Measurements from ENCODE around the gene LRP5.

LRP5 gene

DNA sequence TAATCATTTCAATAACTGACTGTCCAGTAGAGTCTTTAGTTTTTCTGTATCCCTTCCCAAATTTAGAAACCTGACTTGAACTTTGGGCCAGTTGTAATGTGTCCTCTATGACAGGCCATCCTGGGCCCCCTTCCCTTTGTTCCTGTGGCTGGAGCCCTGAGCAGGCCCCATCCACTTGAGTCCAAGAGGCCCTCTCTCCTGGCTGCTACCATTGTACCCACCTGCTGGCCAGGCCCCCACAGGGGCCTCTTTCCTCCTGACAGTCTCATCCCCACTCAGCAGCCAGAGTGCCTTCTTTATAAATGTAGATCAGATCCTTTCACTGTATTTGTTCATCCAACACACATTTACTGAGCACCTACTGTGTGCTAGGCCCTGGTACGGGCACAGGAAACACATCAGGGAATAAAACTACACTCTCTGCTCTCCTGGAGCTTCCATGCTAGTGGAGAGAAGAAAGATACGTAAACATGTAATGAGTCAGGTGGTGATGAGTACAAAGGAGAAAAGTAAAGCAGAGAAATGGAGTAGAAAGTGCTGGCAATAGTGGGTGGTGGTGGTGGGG is 2.7 kb upstream of the LRP5 start:
- H3K27me3 ChIP-seq = peaks cover 0 to 9% (median 0%) of the 10 kb centered on the region in 11 experiments; a peak in 4 of 22 replicates
- H4K20me1 ChIP-seq = peaks cover 0 to 11% (median 0%) of the 10 kb centered on the region in 11 experiments; a peak in 8 of 22 replicates
- TF ChIP-seq Cebpa-rat (IDR thresholded peaks at IDR 0.05) = no peak
- H3K4me3 ChIP-seq = no peak overlapping the region
- H3K9me3 ChIP-seq (replicated peaks in 1 of 11) = peaks cover 0 to 5% (median 2%) of the 10 kb centered on the region in 11 experiments; a peak in 16 of 22 replicates
- H3K4me1 ChIP-seq = peaks cover 29 to 86% (median 79%) of the 10 kb centered on the region in 10 experiments
- H3K36me3 ChIP-seq = no peaks in the 10 kb centered on the region
- H3K4me2 ChIP-seq = peak overlapping the region in 8 of 11 experiments; percentile 12 to 99 (median 88); a peak in 14 of 22 replicates
- H3K27ac ChIP-seq = peak overlapping the region in 7 of 11 experiments; percentile 5 to 93 (median 83); a peak in 12 of 22 replicates
- H3K9ac ChIP-seq = peak overlapping the region in 4 of 11 experiments; percentile 11 to 81 (median 60); a peak in 7 of 22 replicates

DNA sequence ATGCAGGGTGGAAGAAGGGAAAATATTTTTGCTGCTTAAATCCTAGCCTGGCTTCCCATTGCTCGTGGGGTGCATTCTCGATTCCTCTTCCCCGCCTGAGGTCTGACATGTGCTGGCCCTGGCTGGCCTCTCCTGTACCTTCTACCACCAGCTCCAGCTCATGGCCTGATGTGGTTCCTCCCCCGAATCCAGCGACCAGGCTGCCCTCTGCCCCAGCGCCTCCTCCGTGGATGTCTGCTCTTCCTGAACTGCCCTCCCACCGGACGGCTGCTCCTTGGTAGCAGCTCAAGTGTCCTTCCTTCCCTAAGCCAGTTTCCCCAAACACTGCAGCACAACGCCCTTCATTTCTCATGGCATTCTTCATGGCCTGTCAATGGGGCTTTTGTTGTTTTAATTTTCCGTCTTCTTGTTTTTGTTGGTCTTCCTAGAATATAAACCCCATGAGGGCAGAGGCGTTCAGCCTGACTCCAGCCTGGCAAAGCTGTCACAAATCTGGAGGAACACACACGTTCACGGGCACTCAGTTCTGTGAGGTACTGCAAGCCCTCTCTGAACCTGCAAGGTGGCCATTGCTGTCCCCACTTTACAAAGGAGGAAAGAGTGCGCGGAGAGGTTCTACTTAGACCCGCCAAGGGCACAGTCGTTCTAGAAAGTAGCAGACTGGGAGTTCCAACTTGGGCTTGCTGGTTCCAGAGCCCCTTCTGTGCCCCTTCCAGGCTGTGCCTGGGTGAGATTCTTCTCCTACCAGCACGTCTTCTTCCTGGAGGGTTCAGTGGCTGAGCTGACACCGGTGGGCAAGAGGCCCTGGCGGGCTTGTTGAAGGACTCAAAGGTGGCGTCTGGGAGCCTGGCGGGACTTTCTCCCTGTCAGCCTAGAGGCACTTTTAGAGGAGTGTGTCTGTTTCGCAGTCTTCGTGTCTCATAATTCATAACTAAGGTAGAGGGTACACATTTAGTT is 953 bp upstream of the LRP5 start:
- Histone ChIP-seq H3K27me3 (peaks cover 0 to 9% (median 0%) of the 10 kb centered on the region in 11 experiments; a peak in 4 of 22 replicates), H4K20me1 (peaks cover 0 to 29% (median 16%) of the 10 kb centered on the region in 11 experiments; a peak in 14 of 22 replicates), H3K27ac (peak overlapping the region in 9 of 11 experiments; percentile 80 to 94 (median 93); a peak in 15 of 22 replicates), H3K4me2 (peak overlapping the region; percentile 91 to 99 (median 99)), H3K9me3 (replicated peaks in 1 of 11) (no peaks in the 10 kb centered on the region), H3K9ac (peak overlapping the region; percentile 84 to 98 (median 94); a peak in 14 of 22 replicates), H3K4me3 (peak overlapping the region; percentile 79 to 97 (median 92); a peak in 18 of 20 replicates), H3K36me3 (peaks cover 0 to under 1% (median 0%) of the 10 kb centered on the region in 11 experiments; a peak in 3 of 22 replicates), H3K4me1 (peaks cover 41 to 88% (median 83%) of the 10 kb centered on the region in 10 experiments)
- TF ChIP-seq Cebpa-rat (IDR thresholded peaks at IDR 0.05) = no peak

DNA sequence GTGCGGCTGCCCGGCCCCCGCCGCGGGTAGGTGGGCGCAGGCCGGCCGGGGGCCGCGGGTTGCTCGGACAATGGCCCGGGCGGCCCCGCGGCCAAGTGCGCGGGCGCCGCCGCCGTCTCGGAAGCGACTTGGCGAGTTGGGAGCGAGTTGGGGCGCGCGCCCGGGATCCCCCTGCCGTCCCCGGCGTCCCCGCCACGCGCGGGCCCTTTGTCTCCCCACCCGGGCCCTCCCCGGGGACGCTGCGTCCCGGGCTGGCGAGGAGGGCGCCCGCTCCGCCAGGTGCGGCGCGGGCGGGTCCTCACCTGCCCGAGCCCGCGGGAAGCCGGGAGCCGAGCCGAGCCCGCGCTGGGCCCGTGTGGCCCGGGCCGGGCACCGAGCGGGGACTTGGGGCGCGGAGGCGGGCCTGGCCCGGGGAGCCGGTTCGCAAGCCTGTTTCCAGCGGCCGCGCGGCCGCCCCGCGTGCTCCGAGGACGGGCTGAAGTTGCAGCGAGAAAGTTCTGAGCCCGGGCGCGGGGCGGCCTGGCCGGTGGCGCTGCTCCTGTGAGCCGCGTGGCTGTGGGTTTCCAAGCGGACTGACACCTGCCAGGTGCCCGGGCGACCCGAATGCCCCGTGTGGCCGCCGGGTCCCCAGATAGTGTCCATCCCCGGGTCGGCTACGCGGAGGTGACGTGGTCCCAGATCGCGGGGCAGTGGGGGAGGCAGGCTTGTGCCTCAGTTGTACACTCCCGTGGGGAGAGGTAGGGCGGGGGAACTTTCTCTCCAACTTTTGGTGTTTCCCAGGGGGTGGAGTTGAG is 586 bp downstream of the LRP5 start:
- H4K20me1 ChIP-seq = peaks cover 0 to 44% (median 32%) of the 10 kb centered on the region in 11 experiments; a peak in 16 of 22 replicates
- peaks cover 0 to 9% (median 0%) of the 10 kb centered on the region in 11 experiments; a peak in 4 of 22 replicates for H3K27me3 ChIP-seq
- no peak for TF ChIP-seq Cebpa-rat (IDR thresholded peaks at IDR 0.05)
- H3K4me3 ChIP-seq = peak overlapping the region; percentile 79 to 97 (median 92)
- peak overlapping the region; percentile 62 to 94 (median 92); a peak in 21 of 22 replicates for H3K27ac ChIP-seq
- no peaks in the 10 kb centered on the region for H3K9me3 ChIP-seq (replicated peaks in 1 of 11)
- H3K9ac ChIP-seq = peak overlapping the region; percentile 84 to 98 (median 94)
- peaks cover 0 to 14% (median 0%) of the 10 kb centered on the region in 11 experiments; a peak in 6 of 22 replicates for H3K36me3 ChIP-seq
- peaks cover 39 to 86% (median 81%) of the 10 kb centered on the region in 10 experiments for H3K4me1 ChIP-seq
- peak overlapping the region; percentile 91 to 99 (median 99) for H3K4me2 ChIP-seq

DNA sequence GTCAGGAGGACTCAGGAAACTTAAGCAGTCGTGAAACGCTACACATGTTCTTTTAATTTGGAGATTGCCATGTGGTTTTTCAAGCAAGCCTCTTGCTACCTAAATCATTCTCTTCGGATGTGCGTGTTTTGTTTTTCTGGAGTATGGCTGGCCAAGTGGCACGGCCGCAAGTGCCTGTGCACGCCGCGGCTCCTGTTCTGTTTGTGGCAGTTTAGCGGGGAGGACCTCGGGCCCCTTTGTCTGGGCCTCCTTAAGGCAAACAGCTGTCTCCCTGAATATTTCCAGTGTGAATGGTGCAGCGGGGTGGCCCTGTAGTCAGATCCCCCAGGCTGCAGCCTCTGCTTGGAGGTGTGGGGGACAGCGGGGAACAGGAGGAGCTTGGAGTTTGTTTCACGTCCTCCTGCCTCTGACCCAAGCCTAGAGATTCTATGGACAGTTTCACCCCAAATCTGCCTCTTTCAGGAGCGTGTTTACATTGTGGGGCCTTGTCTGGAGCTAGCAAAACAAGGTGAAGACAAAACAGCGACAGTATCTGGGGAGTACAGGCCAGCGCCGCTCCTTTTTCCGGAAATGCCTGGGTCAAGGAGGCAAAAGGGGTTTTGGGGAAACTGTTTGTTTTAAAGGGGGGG is 1.3 kb downstream of the LRP5 start:
- Histone ChIP-seq H3K36me3 (peaks cover 0 to 19% (median 0%) of the 10 kb centered on the region in 11 experiments; a peak in 7 of 22 replicates), H3K27me3 (peaks cover 0 to 9% (median 0%) of the 10 kb centered on the region in 11 experiments; a peak in 4 of 22 replicates), H3K27ac (peak overlapping the region; percentile 62 to 94 (median 92); a peak in 20 of 22 replicates), H3K9me3 (replicated peaks in 1 of 11) (no peaks in the 10 kb centered on the region), H4K20me1 (peaks cover 0 to 51% (median 39%) of the 10 kb centered on the region in 11 experiments; a peak in 16 of 22 replicates), H3K4me2 (peak overlapping the region; percentile 91 to 99 (median 99)), H3K9ac (peak overlapping the region; percentile 84 to 98 (median 94)), H3K4me3 (peak overlapping the region; percentile 79 to 97 (median 92)), H3K4me1 (peaks cover 32 to 82% (median 74%) of the 10 kb centered on the region in 10 experiments)
- TF ChIP-seq Cebpa-rat (IDR thresholded peaks at IDR 0.05) = no peak

DNA sequence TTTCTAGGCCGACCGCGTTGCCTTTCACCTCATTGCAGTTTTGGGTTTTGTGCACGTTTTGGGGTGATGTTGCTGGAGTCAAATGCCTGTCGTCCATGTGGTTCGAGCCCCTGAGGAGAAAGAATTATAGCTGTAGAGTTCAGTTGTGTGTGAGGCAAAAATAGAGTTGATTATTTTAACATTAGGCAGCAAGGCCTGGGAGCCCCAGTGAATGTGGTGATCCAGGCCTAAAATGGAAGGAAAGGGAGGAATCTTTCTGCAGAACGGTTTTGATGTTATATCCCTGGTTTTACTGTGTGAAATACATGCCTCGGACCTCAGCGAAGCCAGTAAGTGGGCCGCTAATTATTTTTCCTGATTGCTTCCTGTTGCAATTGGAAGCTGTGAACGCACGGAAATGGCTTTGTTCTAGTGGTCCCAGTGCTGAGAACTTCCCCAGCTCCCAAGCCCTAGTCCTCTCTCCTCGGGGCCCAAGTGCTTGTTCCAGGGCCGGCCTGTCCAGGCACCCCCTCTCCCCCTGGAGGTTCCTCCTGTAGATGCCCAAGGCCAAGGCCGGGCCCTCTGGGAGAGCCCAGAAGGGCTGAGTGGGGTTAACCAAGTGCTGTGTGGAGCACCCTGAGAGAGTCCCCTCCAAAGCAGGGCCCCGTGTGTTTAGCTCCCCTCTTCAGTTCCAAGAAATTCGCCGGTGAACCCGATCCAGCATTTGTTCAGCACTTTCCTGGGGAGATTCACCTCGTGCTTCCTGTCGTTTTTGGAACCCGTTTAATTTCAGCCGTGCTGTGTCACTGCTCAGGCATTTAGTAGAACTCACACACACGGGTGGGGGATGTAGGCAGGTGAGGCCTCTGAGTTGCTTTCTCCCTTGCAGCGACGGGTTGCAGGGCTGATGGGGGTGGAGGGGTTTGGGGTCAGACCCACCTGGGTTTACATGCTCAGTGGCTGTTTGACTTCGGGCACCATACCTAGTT is 2.1 kb downstream of the LRP5 start:
- H3K4me2 ChIP-seq = peak overlapping the region; percentile 91 to 99 (median 99)
- H3K9me3 ChIP-seq (replicated peaks in 1 of 11) = no peaks in the 10 kb centered on the region
- H3K36me3 ChIP-seq = peaks cover 0 to 25% (median 0%) of the 10 kb centered on the region in 11 experiments; a peak in 8 of 22 replicates
- peaks cover 0 to 59% (median 45%) of the 10 kb centered on the region in 11 experiments; a peak in 16 of 22 replicates for H4K20me1 ChIP-seq
- TF ChIP-seq Cebpa-rat (IDR thresholded peaks at IDR 0.05) = no peak
- H3K9ac ChIP-seq = peak overlapping the region; percentile 84 to 98 (median 94)
- H3K4me3 ChIP-seq = peak overlapping the region; percentile 79 to 97 (median 92)
- H3K27me3 ChIP-seq = peaks cover 0 to 9% (median 0%) of the 10 kb centered on the region in 11 experiments; a peak in 4 of 22 replicates
- H3K27ac ChIP-seq = peak overlapping the region; percentile 62 to 94 (median 92); a peak in 20 of 22 replicates
- H3K4me1 ChIP-seq = peaks cover 32 to 77% (median 67%) of the 10 kb centered on the region in 10 experiments

DNA sequence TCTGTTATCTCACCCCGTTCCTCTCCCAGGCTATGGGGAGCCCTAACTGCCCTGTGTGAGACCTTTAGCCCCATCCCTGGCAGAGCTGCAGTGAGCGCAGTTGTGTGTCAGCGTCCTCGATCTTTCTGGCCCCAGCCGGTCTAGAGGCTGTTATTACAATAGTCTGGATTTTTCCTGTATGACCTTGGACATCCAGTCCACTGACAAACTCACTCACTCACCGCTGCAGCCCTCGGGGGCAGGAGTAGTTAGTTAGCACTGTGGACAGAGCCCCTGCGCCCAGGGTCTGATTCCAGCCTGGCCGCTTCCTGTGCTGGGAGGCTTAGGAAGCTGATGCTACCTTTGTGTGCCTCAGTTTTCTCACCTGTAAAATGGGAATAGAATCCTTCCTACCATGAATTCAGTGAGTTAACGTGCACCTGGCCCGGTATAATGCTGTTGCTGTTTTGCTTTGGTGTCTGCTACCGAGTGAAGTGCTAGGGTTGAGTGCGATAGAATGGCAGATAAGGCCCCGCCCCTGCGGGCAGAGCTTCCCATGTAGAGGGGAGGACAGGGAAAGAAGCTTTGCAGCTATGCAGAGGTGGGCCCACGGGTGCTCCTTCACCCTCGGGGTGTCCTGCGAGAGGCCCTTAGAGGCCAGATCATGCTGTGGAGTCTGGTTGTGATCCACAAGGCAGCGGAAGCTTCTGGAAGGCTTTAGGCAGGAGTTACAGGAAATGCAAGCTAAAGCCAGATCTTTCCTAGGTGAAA is 3.0 kb downstream of the LRP5 start:
- Histone ChIP-seq H3K4me2 (peak overlapping the region; percentile 91 to 99 (median 99)), H3K27ac (peak overlapping the region in 9 of 11 experiments; percentile 80 to 94 (median 93); a peak in 16 of 22 replicates), H3K36me3 (peaks cover 0 to 33% (median 7%) of the 10 kb centered on the region in 11 experiments; a peak in 10 of 22 replicates), H3K4me1 (peaks cover 32 to 72% (median 61%) of the 10 kb centered on the region in 10 experiments), H3K9me3 (replicated peaks in 1 of 11) (no peaks in the 10 kb centered on the region), H3K27me3 (peaks cover 0 to 9% (median 0%) of the 10 kb centered on the region in 11 experiments; a peak in 4 of 22 replicates), H3K4me3 (peak overlapping the region in 9 of 10 experiments; percentile 79 to 97 (median 93); a peak in 16 of 20 replicates), H4K20me1 (peaks cover 0 to 68% (median 50%) of the 10 kb centered on the region in 11 experiments; a peak in 16 of 22 replicates), H3K9ac (peak overlapping the region in 9 of 11 experiments; percentile 84 to 98 (median 95); a peak in 18 of 22 replicates)
- no peak for TF ChIP-seq Cebpa-rat (IDR thresholded peaks at IDR 0.05)

Data from BLaER1 treated with 17β-estradiol and CSF1 and Interleukin-3, amounts not matched to agents 10 nM and 100 nM (cell line).